EH (cell line): ENCODE results near the gene FAM120C.

Experiments
- DNase-seq: peaks from one replicate; pipeline ENCODE4 v3.0.0-alpha.2; 2015; ENCODE audit warnings: low read depth

The FAM120C gene

GRCh38 chrX:54171091-54171490 lies 12.0 kb downstream of the FAM120C start:
- no peak for DNase-seq

- peak; percentile 14 for DNase-seq
Observed at GRCh38 chrX:54166915-54167314, 16.1 kb downstream of the FAM120C start.

- DNase-seq = no peak
Observed at GRCh38 chrX:54157561-54157960, 25.5 kb downstream of the FAM120C start.

GRCh38 chrX:54134269-54134668 lies 48.8 kb downstream of the FAM120C start:
- no peak for DNase-seq

- no peak for DNase-seq
Observed at GRCh38 chrX:54116391-54116790, 66.7 kb downstream of the FAM120C start.

- DNase-seq = peak; percentile 18
Observed at GRCh38 chrX:54093571-54093970, 89.5 kb downstream of the FAM120C start.

GRCh38 chrX:54093159-54093558 lies 89.9 kb downstream of the FAM120C start:
- no peak for DNase-seq

GRCh38 chrX:54090880-54091279 lies 92.2 kb downstream of the FAM120C start:
- no peak for DNase-seq

GRCh38 chrX:54089191-54089590 lies 93.9 kb downstream of the FAM120C start:
- no peak for DNase-seq

- no peak for DNase-seq
Observed at GRCh38 chrX:54087661-54088060, 95.4 kb downstream of the FAM120C start.

GRCh38 chrX:54085666-54086065 lies 97.4 kb downstream of the FAM120C start:
- DNase-seq = no peak

GRCh38 chrX:54076903-54077302 lies 106.2 kb downstream of the FAM120C start:
- DNase-seq = peak; percentile 87

GRCh38 chrX:54074826-54075225 lies 108.2 kb downstream of the FAM120C start:
- no peak for DNase-seq

GRCh38 chrX:54067766-54068165 lies 115.3 kb downstream of the FAM120C start:
- DNase-seq = no peak

GRCh38 chrX:54066841-54067240 lies 116.2 kb downstream of the FAM120C start:
- peak; percentile 47 for DNase-seq

- DNase-seq = no peak
Observed at GRCh38 chrX:54064564-54064963, 118.5 kb downstream of the FAM120C start.

GRCh38 chrX:54063361-54063760 lies 119.7 kb downstream of the FAM120C start:
- peak; percentile 3 for DNase-seq

- DNase-seq = no peak
Observed at GRCh38 chrX:54049801-54050200, 133.3 kb downstream of the FAM120C start.

GRCh38 chrX:54048412-54048811 lies 134.6 kb downstream of the FAM120C start:
- no peak for DNase-seq

- DNase-seq = no peak
Observed at GRCh38 chrX:54045563-54046228, 137.4 kb downstream of the FAM120C start.

GRCh38 chrX:54044877-54045338 lies 138.1 kb downstream of the FAM120C start:
- DNase-seq = no peak

GRCh38 chrX:54044126-54044876 lies 138.8 kb downstream of the FAM120C start, which contains the start of gene PHF8:
PHF8 (minus strand) TSS chrX:54044473; CDS start chrX:54042728, 1,745 bp downstream.
- DNase-seq = peak; percentile 94

GRCh38 chrX:54043541-54044125 lies 139.4 kb downstream of the FAM120C start:
- peak; percentile 45 for DNase-seq
